HG03571 (cell line): ENCODE results near the gene CRTC1.

Experiments used
- ATAC-seq: cut with Tn5 transposase; IDR thresholded peaks from one replicate; pipeline ENCODE4 v1.9.1; 2021; ENCODE audit not compliant: unreplicated experiment

The CRTC1 gene

GRCh38 chr19:18651733-18652132 lies 31.7 kb upstream of the CRTC1 start:
- ATAC-seq: no peak

GRCh38 chr19:18653853-18654252 lies 29.6 kb upstream of the CRTC1 start:
- ATAC-seq: no peak

- no peak for ATAC-seq
These were observed 29.0 kb upstream of the CRTC1 start for GRCh38 chr19:18654469-18654868.

DNA sequence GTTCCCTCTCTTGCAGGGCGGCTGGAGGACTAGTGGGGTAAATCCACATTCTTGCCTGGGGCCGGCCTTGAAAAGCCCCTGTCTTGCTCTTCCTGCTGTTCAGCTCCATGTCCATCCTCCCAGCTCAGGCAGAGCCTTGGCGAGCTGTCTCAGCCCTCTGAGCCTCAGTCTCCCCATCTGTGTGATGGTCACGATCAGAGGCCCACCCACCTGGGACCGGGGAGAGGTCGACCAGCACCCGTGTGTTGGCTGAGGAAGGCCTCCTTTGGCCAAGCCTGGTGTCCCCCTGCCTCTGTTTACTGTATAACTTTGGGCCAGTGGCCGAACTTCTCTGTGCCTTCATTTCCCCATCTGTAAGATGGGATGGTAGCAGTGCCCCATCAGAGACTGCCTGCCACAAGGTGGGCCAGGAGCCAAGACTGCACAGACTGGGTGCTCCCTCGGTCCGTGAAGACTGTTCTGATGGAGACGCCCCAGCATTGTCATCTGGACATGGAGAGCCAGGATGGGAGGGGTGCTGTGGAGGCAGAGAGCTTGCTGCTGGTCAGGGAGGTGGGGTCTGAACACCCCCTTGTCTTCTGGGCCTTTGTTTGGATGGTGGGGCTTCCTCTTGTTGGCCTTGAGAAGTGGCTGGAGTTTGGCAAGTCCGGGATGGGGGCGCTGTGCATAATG lies 28.2 kb upstream of the CRTC1 start:
- ATAC-seq: no peak

DNA sequence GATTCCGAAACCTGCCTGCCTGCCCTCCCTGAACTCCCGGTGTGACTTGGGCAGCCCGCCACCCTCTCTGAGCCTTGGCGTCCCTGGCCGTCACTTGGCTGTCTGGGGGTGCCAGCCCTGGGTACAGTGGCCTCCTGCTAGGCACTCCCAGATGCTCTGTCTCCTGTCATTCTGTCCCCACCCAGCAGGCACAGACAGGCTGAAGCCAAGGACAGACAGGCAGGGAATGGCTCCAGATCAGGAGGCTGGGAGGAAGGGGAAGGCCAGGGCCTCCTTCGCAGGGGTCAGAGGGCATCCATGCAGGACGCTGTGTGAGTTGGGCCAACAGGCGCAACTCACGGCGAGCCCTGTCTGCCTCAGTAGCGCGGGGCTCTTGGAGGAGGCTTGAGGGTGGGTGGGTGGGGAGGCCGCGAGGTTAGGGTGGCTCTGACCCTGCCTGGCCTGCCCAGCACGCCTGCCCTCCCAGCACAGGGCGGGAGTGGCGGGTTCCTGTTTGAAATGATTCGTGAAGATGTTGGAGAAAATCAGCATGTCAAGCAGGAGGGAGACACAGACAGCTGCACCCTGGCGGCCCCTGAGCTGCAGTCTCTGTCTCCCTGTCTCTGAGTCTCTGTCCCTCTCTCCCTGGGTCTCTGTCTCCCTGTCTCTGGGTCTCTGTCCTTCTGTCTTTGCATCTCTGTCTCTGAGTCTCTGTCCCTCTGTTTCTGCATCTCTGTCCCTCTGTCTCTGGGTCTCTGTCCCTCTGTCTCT lies 27.0 kb upstream of the CRTC1 start:
- ATAC-seq: no peak

DNA sequence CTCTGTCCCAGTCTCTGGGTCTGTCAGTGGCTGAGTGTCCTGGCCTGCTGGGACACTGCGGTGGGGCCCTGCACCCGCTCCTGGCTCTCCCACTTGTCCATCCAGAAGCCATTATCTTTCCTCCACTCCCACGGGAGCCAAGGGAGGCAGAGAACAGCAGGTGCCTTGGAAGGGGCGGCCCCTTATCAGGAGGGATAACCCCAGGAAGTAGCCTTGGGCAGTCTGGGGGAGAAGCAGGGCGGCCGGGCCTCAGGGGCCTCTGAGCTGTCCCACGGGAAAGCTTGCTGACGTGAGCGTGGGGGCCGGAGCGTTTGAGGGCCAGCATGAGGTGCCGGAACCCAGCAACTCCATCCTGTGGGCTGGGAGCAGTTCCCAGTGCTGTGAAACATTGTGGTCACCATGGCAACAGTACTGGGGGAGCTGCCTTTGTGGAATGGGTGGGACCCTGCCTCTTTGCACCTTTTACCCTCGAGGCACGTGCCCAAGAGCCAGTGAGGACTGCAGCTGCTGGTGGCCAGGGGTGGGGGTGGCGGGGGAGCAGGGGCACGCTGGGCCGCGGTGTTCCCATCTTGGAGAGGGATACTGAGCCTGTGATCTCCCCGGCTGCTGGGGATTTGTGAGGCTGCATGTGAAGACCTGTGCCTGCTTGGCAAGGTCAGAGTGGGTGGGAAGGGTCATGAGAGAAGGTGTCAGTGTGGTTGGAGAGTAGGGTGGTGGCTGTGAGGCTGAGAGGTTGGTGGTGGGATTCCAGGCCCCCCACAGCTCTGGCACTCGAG lies 25.7 kb upstream of the CRTC1 start:
- ATAC-seq: no peak

DNA sequence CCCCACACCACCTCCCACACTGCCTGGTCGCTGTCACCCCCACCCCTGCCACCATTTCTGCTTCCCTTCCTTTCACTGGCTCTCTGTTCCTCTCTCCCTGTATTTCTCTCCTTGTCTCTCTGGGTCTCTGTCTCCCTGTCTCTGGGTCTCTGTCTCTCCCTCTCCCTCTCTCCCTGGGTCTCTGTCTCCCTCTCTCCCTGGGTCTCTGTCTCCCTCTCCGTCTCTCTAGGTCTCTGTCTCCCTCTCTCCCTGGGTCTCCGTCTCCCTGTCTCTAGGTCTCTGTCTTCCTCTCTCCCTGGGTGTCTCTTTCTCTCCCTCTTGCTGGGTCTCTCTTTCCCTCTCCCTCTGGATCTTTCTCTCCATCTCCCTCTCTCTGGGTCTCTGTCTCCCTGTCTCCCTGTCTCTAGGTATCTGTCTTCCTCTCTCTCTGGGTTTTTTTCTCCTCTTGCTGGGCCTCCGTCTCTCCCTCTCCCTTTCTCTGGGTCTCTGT lies 25.1 kb upstream of the CRTC1 start:
- no peak for ATAC-seq

- ATAC-seq: no peak
These were observed 24.0 kb upstream of the CRTC1 start for GRCh38 chr19:18659281-18660050.

DNA sequence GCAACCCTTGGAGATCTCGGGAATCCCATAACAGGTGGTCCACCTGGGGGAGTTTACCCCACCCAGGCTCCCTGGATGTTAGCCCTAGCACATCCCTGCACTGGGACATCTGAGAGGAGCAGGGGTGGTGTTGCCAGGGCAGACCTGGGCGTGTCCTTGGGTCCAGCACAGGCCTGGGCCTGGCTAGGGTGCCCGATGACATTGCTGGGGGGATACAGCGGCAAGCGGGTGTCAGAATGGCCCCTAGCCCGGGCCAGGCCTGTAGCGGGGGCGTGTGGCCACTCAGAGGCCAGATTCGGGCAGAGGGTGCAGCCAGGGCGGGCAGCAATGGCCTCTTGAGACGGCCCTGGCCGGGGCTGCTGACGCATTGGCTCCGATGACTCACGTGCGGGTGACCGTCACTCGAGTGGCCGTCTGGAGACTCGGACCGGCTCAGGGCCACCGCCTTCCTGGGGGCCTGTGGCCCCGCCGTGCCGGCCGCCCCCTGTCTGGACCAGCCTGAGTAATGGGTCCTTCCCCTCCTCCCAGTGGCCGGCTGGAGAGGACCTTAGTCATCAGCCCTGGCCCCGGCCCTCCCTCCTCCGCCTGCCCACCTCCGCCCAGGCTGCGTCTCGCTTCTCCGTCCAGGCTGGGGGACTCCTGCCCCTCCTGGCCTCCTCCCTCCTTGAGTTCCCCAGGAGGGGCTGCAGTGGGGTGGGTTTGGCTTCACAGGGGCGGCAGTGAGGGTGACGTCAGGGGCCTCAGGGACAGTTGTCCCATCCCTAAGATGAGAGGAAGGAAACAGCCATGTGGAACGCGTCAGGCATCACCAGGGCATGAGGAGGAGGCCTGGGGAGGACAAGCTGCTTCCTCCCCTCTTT lies 23.2 kb upstream of the CRTC1 start:
- ATAC-seq: no peak

DNA sequence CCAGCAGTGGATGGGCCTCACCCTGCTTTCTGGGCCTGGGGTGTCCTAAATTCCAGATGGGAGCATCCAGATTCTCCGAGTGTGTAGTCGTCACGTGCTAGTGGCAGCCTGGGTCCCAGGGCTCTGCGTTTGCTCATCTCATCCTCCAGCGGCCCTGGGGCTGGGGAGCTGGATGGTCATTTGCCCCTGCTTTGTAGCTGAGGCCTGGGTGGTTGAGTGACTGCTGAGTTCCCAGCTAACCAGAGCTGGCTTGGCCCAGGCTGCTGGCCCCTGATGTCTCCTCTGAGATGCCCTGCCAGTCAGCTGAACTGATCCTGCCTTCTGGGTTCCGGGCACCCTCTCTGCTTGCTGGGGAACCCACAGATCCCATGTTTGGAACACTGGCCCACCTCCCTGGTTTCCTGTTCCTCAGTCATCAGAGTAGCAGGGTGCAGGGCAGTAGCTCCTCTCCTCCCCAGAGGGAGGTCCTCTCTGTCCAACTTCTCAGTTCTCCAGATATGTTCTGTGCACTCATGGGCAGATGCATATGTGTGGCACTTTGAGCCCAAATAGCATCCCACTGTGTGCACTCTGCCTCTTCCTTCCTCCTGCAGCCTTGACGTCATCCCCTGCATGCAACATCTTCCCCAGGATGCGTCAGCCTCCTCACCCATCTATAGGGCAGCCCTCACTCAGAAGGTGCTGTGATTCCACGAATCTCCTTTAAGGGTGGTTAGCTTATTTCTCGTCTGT lies 22.4 kb upstream of the CRTC1 start:
- ATAC-seq: no peak

DNA sequence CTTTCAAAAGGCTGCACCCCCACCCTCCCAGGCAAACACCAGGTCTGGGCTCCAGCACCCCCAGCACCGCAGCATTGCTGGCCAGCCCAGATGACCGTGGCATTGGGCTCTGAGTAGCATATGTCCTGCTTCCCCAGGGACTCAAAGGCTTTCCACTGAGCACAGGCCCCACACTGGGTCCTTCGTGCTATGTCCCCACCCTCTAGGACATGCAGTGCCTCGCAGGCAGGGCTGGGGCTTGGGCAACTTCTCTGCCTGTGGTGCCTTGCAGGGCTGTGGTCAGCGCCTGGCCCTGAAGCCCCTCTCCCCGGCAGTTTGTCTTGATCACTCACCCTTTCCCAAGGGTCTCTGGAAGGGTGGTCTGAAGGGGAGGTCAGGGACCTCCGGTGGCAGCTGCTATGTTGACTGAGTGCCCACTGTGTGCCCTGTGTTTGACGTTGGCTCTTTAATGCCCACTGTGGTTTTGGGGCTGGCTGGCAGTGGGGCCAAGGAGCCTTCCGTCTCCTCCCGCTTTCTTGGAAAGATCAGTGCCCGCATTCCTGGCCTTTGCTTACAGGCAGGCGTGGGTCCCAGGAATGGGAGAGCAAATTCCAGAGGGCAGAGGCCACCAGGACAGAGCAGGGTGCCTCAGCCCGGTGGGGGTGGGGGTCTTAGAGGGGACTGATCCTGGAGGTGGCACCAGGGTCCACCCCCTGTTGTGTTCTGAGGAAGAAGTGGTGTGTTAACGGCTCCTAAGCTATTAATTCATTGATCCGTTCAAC lies 20.3 kb upstream of the CRTC1 start:
- ATAC-seq: no peak

- no peak for ATAC-seq
These were observed 19.4 kb upstream of the CRTC1 start for GRCh38 chr19:18663940-18664530.

DNA sequence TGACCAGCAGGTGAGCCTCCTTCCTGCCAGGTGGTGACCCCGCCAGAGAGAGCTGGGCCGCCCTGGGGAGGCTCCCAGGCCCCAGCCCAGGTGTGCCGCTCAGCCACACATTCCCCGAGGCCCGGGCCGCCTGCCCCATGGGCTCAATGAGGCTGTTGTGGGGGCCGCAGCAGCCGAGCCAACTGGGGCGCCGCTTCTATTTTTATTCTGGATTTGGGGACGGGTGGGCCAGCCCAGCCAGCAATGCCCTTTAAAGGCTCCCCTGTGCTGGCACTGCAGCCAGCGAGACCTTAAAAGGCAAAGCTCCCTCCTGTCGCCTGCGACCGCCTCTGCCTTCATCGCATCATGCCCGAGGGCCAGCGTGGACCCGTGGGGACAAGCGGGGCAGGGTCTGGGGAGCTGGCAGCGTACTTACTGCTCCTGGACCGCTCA lies 17.7 kb upstream of the CRTC1 start:
- no peak for ATAC-seq

GRCh38 chr19:18666317-18666716 lies 17.2 kb upstream of the CRTC1 start:
- no peak for ATAC-seq

DNA sequence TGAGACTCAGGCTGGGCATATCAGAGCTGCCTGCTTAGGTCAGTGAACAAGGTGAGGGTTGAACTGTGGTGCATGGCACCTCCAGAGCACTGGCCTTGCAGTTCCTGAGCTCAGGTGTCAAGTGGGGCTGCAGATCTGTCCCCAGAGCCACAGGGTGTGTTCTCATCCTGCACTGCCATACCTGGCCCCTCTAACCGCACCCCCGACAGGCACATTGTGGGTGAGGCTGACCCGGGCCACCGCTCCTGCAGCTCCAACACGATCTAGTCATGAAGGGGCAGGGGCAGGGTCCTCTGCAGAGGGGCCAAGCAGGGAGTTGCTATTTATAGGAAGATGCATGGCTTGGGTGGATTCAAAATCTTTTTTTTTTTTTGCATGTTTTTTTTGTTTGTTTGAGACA lies 16.7 kb upstream of the CRTC1 start:
- ATAC-seq: no peak

DNA sequence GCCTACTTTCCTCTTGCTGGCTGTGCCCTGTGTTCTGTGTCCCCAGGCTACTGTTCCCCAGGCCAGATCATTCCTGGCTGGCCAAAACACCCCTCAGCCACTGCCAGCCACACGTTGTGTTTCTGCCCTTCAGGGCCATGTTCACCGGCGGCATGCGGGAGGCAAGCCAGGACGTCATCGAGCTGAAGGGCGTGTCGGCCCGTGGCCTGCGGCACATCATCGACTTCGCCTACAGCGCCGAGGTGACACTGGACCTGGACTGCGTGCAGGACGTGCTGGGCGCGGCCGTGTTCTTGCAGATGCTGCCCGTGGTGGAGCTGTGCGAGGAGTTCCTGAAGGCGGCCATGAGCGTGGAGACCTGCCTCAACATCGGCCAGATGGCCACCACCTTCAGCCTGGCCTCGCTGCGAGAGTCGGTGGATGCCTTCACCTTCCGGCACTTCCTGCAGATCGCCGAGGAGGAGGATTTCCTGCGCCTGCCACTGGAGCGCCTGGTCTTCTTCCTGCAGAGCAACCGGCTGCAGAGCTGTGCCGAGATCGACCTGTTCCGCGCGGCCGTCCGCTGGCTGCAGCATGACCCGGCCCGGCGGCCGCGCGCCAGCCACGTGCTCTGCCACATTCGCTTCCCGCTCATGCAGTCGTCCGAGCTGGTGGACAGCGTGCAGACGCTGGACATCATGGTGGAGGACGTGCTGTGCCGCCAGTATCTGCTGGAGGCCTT lies 15.8 kb upstream of the CRTC1 start:
- ATAC-seq: no peak

DNA sequence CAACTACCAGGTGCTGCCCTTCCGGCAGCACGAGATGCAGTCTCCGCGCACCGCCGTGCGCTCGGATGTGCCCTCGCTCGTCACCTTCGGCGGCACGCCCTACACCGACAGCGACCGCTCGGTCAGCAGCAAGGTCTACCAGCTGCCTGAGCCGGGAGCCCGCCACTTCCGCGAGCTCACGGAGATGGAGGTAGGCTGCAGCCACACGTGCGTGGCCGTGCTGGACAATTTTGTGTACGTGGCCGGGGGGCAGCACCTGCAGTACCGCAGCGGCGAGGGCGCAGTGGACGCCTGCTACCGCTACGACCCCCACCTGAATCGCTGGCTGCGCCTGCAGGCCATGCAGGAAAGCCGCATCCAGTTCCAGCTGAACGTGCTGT lies 15.2 kb upstream of the CRTC1 start:
- ATAC-seq: no peak
